ENCODE data around the gene SLC36A3.

Gene SLC36A3

DNA sequence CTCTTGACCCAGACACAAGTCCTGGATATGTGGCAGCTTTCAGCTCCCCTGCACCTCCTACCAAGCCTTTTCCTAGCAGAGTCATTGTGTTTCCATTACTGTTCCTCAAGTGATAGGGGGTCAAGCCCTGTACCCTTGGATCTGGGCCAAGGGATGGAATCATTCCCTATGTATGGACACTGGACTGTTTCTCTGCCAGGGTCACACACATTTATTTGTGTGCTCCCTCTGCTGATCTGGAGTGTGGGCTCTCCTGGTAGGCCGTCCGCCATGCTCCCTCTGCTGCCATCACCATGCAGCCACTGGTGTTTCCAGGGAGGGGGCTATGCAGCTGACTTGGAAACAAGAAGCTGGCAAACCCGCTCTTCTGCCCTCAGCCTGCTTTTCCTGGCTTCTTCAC is 41.0 kb downstream of the SLC36A3 start:
- H3K4me3 ChIP-seq (ENCODE audit: low read length): no peak overlapping the region
- TF ChIP-seq ZNF274 (IDR thresholded peaks at IDR 0.05; ENCODE audit: low read depth, low read length): no peak

DNA sequence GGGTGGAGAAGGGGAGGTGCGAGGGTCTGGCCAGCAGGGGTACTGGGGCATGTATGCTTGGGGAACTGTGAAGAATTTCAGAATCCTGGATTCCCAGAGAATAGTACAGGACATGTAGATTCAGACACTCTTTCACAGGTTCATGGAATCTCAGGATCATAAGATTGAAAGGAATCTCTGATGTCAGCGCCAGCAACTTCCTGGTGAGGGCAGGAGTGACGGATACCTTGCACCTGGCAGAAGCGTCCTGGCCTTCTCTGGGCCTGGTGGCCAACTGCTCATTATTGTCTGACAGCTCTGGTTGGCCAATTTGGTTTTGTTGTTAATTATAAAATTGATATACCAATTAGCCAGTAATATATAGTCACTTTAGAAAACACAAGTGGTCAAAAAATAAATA is 43.6 kb downstream of the SLC36A3 start:
- no peak for TF ChIP-seq ZNF274 (IDR thresholded peaks at IDR 0.05; ENCODE audit: low read depth, low read length)
- no peak overlapping the region for H3K4me3 ChIP-seq (ENCODE audit: low read length)

DNA sequence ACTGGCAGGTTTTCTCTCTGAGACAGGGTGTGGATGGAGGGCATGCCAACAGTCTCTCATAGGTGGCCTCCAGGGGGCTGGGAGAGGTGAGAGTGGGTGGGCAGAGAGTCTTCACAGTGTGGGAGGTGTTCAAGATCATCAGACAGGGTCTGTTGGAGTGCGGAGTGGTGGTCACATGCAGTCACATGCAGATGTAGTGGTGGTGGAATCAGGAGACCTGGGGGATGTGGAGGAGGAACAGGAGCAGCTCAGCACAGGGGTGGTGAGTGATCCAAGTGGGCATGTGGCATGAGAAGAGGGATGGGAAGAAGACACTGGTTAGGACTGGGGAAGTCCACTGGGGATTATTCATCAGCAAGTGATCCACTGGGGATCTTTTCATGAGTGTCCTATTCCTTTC is 44.8 kb downstream of the SLC36A3 start:
- TF ChIP-seq ZNF274 (IDR thresholded peaks at IDR 0.05; ENCODE audit: low read depth, low read length): no peak
- no peak overlapping the region for H3K4me3 ChIP-seq (ENCODE audit: low read length)

DNA sequence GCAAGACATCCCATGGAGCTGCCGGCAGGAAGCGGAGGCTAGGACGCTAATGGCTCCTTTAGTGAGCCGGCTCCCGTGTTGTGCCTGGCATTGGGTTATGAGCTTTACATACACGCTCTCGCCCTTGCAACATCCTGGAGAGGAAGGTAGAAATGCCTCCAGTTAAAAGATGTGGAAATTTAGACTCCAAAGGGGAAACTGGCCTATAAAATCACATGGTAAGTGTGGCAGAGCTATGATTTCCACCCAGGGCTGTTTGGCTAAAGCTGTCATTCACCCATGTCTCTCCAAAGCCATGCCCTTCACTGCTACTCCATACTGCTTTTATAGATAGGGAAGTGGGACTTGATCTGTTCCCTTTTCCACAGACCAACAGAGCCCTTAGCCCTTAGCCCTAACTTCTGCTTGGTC is 45.4 kb downstream of the SLC36A3 start:
- no peak overlapping the region for H3K4me3 ChIP-seq (ENCODE audit: low read length)
- TF ChIP-seq ZNF274 (IDR thresholded peaks at IDR 0.05; ENCODE audit: low read depth, low read length): no peak

DNA sequence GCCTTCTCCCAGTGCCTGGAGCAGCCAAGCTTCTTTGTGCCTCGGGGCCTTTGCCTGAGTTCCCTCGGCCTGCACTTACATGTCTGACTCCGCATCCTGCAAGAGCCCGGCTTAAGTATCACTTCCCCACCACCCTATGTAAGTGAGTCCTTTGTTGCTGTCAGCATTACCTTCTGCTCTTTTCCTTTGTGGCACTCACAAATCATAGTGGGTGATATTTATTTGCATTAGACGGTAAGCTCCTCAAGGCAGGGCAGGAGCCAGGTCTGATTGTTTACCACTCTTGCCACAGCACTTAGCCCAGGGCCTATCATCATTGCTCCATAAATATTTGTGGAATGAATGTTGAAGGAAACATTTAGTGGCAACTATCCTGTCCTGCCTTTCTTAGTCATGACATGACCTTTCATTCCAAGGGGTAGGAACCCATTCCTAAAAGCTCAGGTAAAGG is 45.8 kb downstream of the SLC36A3 start:
- no peak for TF ChIP-seq ZNF274 (IDR thresholded peaks at IDR 0.05; ENCODE audit: low read depth, low read length)
- H3K4me3 ChIP-seq (ENCODE audit: low read length): no peak overlapping the region; the same call in 1 of the 2 replicates

DNA sequence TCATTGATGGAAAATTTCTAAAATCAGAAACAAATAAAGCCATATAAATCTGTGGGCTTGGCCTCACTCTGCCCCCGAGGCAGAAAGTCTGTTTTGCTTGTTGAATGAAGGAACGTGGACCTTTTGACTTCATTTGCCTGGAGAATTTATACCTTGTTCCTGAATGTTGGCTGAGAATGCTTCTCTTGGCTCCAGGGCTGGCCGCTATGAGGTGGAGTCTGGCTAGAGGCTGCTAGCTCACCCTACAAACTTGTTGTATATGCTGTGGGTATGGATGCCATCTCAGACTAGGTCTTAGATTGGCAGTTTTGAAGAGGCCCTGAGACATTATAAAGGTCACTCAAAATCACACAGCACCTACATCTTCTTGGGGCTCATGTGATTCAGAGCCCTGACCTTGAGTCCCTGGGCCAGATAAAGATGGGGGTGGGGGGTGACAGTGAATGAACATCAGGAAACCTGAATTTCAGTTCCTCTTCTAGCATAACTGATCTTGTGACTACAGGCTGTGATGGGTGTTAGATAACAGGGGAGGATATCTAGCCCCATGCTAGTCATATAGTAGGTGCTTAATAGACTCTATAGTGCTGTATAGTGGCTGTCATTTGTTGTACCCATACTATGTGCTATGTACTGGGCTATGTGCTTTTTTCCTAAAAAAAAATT is 47.8 kb downstream of the SLC36A3 start:
- H3K4me3 ChIP-seq (ENCODE audit: low read length): peak overlapping the region; percentile 31; the same call in 1 of the 2 replicates

DNA sequence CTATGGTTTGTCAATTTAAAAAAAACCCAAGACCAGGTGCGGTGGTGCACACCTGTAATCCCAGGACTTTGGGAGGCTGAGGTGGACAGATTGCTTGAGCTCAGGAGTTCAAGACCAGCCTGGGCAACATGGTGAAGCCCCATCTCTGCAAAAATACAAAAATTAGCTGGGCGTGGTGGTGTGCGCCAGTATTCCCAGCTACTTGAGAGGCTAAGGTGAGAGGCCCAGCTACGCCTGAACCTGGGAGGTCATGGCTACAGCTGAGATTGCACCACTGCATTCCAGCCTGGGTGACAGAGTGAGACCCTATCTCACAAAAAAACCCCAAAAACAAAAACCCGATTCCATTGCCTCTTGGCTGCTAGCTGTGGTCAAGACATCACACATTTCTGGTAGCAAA is 48.6 kb downstream of the SLC36A3 start:
- H3K4me3 ChIP-seq (ENCODE audit: low read length): peak overlapping the region; percentile 31; the same call in 1 of the 2 replicates

More for the DNA sequence above, 47.8 kb downstream of the SLC36A3 start:
- no peak for TF ChIP-seq ZNF274 (IDR thresholded peaks at IDR 0.05; ENCODE audit: low read depth, low read length)

DNA sequence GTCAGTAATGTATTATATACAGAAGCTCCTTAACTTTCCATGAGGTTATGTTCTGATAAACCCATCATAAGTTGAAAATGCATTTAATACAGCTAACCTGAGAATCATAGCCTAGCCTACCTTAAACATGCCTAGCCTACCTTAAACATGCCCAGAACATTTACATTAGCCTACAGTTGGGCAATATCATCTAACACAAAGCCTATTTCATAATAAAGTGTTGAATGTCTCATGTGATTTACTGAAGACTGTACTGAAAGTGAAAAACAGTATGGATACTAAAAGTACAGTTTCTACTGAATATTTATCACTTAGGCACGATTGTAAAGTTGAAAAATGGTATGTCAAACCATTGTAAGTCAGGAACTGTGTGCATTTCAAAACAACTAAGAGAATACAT is 49.0 kb downstream of the SLC36A3 start:
- peak overlapping the region; percentile 87 for H3K4me3 ChIP-seq (ENCODE audit: low read length)
- no peak for TF ChIP-seq ZNF274 (IDR thresholded peaks at IDR 0.05; ENCODE audit: low read depth, low read length)

DNA sequence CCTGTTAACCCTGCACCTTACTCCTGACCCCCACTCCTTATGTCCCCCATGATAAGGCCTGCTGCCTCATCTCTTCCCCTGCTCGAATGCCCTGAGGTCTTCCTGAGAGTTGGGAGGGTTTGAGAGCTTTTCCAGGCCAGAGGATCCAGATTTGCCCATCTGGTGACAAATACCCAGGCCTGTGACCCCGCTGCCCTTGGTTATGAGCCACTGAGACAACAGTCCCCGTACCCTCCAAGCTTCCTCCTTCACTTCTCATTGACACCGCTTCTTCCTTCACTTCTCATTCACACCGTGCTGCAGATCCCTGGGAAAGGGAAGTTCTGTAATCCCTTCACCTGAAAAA is 50.0 kb downstream of the SLC36A3 start:
- no peak for TF ChIP-seq ZNF274 (IDR thresholded peaks at IDR 0.05; ENCODE audit: low read depth, low read length)
- peak overlapping the region; percentile 87 for H3K4me3 ChIP-seq (ENCODE audit: low read length)

DNA sequence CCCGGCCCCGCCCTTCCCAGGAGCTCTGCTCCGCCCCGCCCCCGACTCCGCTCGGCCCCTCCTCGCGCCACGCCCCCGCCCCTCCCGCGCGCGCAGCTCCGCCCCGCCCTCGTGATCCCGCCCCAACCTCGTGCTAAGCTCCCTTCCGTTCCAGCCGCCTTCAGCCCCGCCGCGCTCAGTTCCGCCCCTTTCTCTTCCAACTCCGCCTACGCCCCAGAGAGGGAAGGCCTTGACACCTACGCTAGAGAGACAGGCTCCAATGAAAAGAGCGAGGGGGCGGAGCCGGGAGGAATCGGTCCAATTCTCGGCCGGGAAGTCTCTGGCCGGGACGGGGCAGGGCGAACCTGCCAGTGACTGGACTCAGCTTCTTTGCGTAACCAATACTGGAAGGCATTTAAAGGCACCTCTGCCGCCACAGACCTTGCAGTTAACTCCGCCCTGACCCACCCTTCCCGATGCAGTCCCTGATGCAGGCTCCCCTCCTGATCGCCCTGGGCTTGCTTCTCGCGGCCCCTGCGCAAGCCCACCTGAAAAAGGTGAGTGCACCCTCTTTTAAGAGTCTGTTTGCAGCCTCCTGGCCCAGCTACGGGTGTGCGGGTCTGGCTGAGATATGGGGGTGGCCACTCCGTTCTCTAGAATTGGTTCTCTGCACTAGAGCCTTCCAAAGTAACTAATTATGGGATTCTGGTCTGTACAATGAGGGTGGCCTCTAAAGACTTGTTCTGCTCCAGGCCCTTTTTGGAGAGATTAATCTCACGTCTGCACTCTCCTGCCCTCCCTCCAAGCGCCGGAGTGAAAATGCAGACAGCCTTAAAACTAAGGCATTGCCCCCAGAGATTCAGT is 50.6 kb downstream of the SLC36A3 start, which contains the start of gene GM2A:
Gene GM2A (plus strand): TSS at position 424 of the 843 bp plus-strand sequence. CDS start 32 bp downstream, at position 456.
- peak within 1 kb of the TSS; percentile 87 for H3K4me3 ChIP-seq (ENCODE audit: low read length)
- TF ChIP-seq ZNF274 (IDR thresholded peaks at IDR 0.05; ENCODE audit: low read depth, low read length): no peak

DNA sequence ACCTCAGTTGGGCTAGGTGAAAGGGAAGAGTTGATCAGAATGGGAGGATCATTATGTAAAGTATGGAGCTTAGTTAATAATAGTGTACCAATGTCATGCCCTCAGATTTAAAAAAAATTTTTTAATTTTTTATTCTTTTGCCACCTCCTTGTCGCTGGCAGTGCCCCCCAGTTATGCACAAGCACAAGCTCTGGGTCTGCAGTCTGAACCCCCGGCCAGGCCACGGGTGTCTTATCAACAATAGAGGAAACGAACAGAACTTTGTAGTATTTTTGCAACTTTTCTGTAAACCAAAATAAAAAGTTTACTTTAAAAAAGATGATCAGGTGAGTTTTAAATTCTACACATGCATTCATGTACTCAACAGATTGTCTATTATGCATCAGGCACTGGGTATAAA is 51.9 kb downstream of the SLC36A3 start:
- TF ChIP-seq ZNF274 (IDR thresholded peaks at IDR 0.05; ENCODE audit: low read depth, low read length): no peak
- H3K4me3 ChIP-seq (ENCODE audit: low read length): no peak overlapping the region

DNA sequence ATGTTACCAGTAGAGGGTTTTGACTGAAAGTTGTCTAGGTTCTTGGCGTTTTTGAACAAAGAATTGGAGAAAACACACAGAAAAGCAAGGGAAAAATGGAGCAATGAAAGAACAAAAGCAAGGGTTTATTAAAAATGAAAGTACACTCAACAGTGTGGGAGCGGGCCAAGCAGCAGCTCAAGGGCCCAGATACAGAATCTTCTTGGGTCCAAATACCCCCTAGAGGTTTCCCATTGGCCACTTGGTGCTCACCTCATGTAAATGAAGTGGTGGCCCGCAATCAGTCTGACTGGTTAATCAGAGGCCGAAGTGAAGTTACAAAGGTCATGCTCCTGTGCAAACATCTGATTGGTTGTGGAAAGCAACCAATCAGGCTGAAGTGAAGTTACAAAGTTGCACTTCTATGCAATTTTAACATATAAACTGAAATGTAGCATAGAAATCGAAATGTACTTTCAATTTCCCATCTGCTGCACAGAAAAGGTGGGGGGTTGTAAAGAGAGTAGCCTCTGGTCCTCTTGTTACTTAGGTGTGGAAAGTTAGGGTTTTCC is 52.5 kb downstream of the SLC36A3 start:
- H3K4me3 ChIP-seq (ENCODE audit: low read length): no peak overlapping the region
- TF ChIP-seq ZNF274 (IDR thresholded peaks at IDR 0.05; ENCODE audit: low read depth, low read length): no peak

DNA sequence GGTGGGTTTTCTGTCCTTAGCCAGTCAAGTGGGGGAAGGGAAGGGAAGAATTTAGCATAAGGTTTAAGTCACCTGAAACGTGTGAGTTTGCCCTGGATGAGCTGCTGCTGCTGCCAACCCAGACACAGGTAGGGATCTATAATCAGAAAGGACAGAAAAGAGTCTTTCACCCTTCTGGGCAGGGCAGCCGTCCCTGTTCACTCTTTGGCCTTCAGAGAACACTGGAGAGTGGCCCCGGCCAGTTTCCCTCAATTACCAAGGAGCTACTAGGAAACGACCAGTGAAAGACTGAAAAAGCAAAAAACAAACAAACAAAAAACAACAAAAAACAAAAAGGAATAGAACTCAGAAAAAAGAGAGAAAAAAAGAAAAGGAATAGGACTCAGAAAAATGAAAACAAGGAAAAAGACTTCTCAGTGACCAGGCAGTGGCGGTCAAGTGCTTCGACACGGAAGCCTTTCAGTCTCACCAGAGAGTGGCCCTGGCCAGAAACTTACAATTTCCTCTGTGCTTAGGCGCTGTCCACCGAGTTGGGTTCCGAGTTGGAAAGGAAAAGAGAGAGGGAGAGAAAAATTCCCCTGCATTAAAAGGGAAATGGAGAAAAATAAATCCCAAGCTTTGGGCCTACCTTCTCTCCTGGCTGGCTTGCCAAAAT is 53.1 kb downstream of the SLC36A3 start:
- TF ChIP-seq ZNF274 (IDR thresholded peaks at IDR 0.05; ENCODE audit: low read depth, low read length): no peak
- H3K4me3 ChIP-seq (ENCODE audit: low read length): no peak overlapping the region

DNA sequence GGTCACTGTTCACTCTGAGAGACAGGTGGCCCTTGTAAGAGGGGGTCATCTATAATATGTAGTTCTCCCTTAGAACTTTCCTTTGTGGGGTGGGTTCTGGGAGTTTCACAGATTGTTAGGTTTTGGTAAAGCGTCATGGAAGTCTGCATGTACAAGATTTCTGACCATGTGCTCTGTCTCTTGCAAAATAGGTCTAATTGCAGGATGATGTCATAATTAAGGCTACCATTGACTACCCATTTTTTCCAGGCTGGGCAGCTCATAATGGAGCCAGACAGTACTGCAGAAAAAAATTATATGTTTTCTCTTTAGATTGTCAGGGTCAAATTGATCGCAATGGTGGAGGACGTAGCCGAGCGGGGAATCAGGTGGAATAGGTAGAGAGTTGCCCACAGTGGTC is 54.3 kb downstream of the SLC36A3 start:
- TF ChIP-seq ZNF274 (IDR thresholded peaks at IDR 0.05; ENCODE audit: low read depth, low read length): no peak
- H3K4me3 ChIP-seq (ENCODE audit: low read length): no peak overlapping the region

All from GM08714 (cell line).